OCI-LY3 (cell line): ENCODE measurements around the gene KCNF1.

Experiments used
- EZH2phosphoT487 ChIP-seq: fragments of 200-600 bp; shearing (Covaris generic); IDR thresholded peaks from 2 replicates; pipeline ENCODE4 v1.6.1; 2018; ENCODE audit warnings: antibody characterized with exemption, mixed run types, low read depth
- TF ChIP-seq, protein P1 (sequence below): fragments of 200-600, 300-600 bp; sonication (generic); IDR thresholded peaks from 2 replicates; pipeline ENCODE4 v1.5.1; 2014; ENCODE audit warnings: antibody characterized with exemption, low read length, low read depth

DNA sequence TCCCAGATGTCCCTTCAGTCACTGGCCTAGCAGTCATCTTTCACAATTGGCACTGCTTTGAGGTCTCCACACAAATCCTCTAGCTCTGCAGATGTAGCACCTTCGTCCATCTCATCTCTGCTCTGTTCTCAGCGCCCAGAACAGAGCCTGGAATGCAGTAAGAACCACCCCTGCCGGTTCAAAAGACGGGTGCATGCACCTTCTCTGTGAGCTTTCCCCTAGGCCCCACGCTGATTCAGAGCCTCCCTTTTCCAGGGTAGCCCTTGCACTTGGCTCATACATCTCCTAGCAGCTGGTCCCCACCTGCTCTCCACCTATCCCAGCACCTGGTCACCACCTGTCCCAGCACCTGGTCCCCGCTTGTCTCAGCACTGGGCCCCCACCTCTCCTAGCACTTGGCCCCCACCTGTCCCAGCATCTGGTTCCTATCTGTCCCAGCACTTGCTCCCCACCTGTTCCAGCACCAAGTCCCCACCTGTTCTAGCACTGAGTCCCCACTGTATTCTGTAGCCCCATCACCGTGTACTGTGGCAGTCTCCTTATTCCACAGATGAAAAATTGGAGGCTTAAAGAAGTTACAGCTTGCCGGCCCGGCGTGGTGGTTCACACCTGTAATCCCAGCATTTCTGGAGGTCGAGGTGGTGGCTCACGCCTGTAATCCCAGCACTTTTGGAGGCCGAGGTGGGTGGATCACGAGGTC is 4.7 kb upstream of the KCNF1 start:
- TF ChIP-seq, protein P1, sequence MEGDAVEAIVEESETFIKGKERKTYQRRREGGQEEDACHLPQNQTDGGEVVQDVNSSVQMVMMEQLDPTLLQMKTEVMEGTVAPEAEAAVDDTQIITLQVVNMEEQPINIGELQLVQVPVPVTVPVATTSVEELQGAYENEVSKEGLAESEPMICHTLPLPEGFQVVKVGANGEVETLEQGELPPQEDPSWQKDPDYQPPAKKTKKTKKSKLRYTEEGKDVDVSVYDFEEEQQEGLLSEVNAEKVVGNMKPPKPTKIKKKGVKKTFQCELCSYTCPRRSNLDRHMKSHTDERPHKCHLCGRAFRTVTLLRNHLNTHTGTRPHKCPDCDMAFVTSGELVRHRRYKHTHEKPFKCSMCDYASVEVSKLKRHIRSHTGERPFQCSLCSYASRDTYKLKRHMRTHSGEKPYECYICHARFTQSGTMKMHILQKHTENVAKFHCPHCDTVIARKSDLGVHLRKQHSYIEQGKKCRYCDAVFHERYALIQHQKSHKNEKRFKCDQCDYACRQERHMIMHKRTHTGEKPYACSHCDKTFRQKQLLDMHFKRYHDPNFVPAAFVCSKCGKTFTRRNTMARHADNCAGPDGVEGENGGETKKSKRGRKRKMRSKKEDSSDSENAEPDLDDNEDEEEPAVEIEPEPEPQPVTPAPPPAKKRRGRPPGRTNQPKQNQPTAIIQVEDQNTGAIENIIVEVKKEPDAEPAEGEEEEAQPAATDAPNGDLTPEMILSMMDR: no peak
- TF ChIP-seq EZH2phosphoT487: no peak
